HepG2 (cell line): ENCODE data around the gene MARVELD3. TPM values are rescaled to one million over a fixed set of nuclear protein-coding genes. Genes with fewer than 3 reads are reported as not detected.

Experiments used
- ATAC-seq: fragments of 200-7000 bp; cut with Tn5 transposase; 3 replicates; pipeline ENCODE4 v1.9.1; 2020; ENCODE audit warnings: mild to moderate bottlenecking, moderate library complexity
- BruUV-seq: library from RNA; stranded (reverse); fragments of 400-500 nt; replicated peaks from 2 replicates; lab custom pipeline; 2021; lab: Mats Ljungman, UMichigan
- CTCF ChIA-PET: fragments of 300-600 bp; formaldehyde crosslinking; extraction: SDS; loops from one replicate; lab custom pipeline; 2021; ENCODE audit warnings: low total read pairs, inconsistent platforms, low intra/inter-chr PET ratio; lab: Yijun Ruan, JAX
- POLR2A ChIA-PET: fragments of 350-600 bp; sonication (Branson Sonifier 250); formaldehyde crosslinking; loops from one replicate; lab custom pipeline; 2020; ENCODE audit warnings: antibody characterized with exemption, inconsistent platforms; lab: Yijun Ruan, JAX
- DNase-seq: peaks from one replicate; pipeline ENCODE4 v3.0.0-alpha.2; 2015; ENCODE audit warnings: low spot score
- FAIRE-seq: peaks from 3 replicates; lab custom pipeline; 2011; peaks lifted over from hg19 to GRCh38; lab: Jason Lieb, UNC
- H2AFZ ChIP-seq: one replicate; pipeline ENCODE4 v1.6.1; 2011; ENCODE audit warnings: low read length, inconsistent platforms
- H3K27ac ChIP-seq: fragments of 300-600 bp; 3 replicates; pipeline ENCODE4 v1.8.0; 2011; ENCODE audit warnings: mixed run types, mild to moderate bottlenecking, mixed read lengths, low read length, inconsistent platforms; ENCODE audit not compliant: insufficient read depth; ENCODE audit errors: extremely low read length
- H3K27me3 ChIP-seq, 2 experiments: fragments of 200-600 bp in 1 of 2; 2 replicates in 1 of 2; 3 replicates in 1 of 2; pipeline versions ENCODE4 v1.6.0 to v1.8.0; 2011; ENCODE audit warnings: low read length in 2 of 2, mild to moderate bottlenecking in 2 of 2, moderate library complexity in 2 of 2, inconsistent platforms in 1 of 2; ENCODE audit not compliant: insufficient read depth in 2 of 2, control insufficient read depth in 1 of 2
- H3K36me3 ChIP-seq, 2 experiments: fragments of 200-600 bp in 1 of 2; replicated peaks in 1 of 2; 2 replicates in 1 of 2; 3 replicates in 1 of 2; pipeline versions ENCODE4 v1.5.1 to v1.8.0; 2011; ENCODE audit warnings: low read length in 2 of 2, inconsistent platforms in 1 of 2; ENCODE audit not compliant: insufficient read depth in 2 of 2, control insufficient read depth in 1 of 2
- H3K4me1 ChIP-seq: 2 replicates; pipeline ENCODE4 v1.5.1; 2012; ENCODE audit warnings: low read length, inconsistent platforms; ENCODE audit not compliant: insufficient read depth
- H3K4me2 ChIP-seq: 2 replicates; pipeline ENCODE4 v1.6.0; 2011; ENCODE audit warnings: low read depth, low read length, inconsistent platforms
- H3K4me3 ChIP-seq, 3 experiments: fragments of 200-600 bp in 1 of 3; sonication (generic), shearing (Covaris generic) in 1 of 3; replicated peaks in 1 of 3; 2 replicates each; pipeline ENCODE4 v1.5.1; 2011 to 2016; ENCODE audit warnings: low read length in 3 of 3, inconsistent platforms in 2 of 3, low read depth in 2 of 3, mild to moderate bottlenecking in 2 of 3, control low read depth in 1 of 3, mixed read lengths in 1 of 3; ENCODE audit not compliant: insufficient read depth in 1 of 3
- H3K79me2 ChIP-seq: one replicate; pipeline ENCODE4 v1.6.1; 2011; ENCODE audit warnings: low read length, inconsistent platforms; ENCODE audit not compliant: insufficient read depth
- H3K9ac ChIP-seq: 2 replicates; pipeline ENCODE4 v1.6.0; 2011; ENCODE audit warnings: mild to moderate bottlenecking, low read depth, low read length, inconsistent platforms; ENCODE audit not compliant: insufficient read depth
- H3K9me3 ChIP-seq: 2 replicates; pipeline ENCODE4 v1.5.1; 2012; ENCODE audit warnings: mild to moderate bottlenecking, low read length
- H4K20me1 ChIP-seq: 2 replicates; pipeline ENCODE4 v1.6.0; 2011; ENCODE audit warnings: inconsistent platforms, mild to moderate bottlenecking, low read length, moderate library complexity; ENCODE audit not compliant: insufficient read depth
- ATF6 ChIP-seq: sonication (generic); formaldehyde crosslinking; conservative IDR thresholded peaks from 2 replicates; pipeline ENCODE4 v1.4.0; 2020; ENCODE audit warnings: missing genetic modification reagents
- BCL6 ChIP-seq: IDR thresholded peaks from 2 replicates; pipeline ENCODE4 v1.6.1; 2016; ENCODE audit warnings: missing genetic modification reagents, missing compliant biosample characterization
- FOSL2 ChIP-seq: sonication (generic); formaldehyde crosslinking; IDR thresholded peaks from 2 replicates; pipeline ENCODE4 v1.4.0; 2020; ENCODE audit warnings: missing genetic modification reagents
- FOXA3 ChIP-seq: IDR thresholded peaks from 2 replicates; pipeline ENCODE4 v1.6.1; 2016; ENCODE audit warnings: missing genetic modification reagents, missing compliant biosample characterization
- HNF1A ChIP-seq, 2 experiments: sonication (generic) in 1 of 2; formaldehyde crosslinking in 1 of 2; IDR thresholded peaks; 2 replicates each; pipeline versions ENCODE4 v1.4.0 to v1.6.1; 2016 to 2020; ENCODE audit warnings: borderline replicate concordance in 1 of 2, low read depth in 1 of 2, mild to moderate bottlenecking in 1 of 2, missing genetic modification reagents in 1 of 2
- MED1 ChIP-seq: sonication (generic); formaldehyde crosslinking; IDR thresholded peaks from 2 replicates; pipeline ENCODE4 v1.4.0; 2020; ENCODE audit warnings: missing genetic modification reagents
- RARA ChIP-seq: IDR thresholded peaks from 2 replicates; pipeline ENCODE4 v1.6.1; 2016; ENCODE audit warnings: missing genetic modification reagents, missing compliant biosample characterization
- RFXAP ChIP-seq: sonication (generic); formaldehyde crosslinking; IDR thresholded peaks from 2 replicates; pipeline ENCODE4 v1.4.0; 2020; ENCODE audit warnings: missing genetic modification reagents, borderline replicate concordance
- TARDBP ChIP-seq: sonication (generic); formaldehyde crosslinking; IDR thresholded peaks from 2 replicates; pipeline ENCODE4 v1.8.0; 2022; ENCODE audit warnings: mild to moderate bottlenecking, missing genetic modification reagents
- ZBTB38 ChIP-seq: sonication (generic); formaldehyde crosslinking; IDR thresholded peaks from 2 replicates; pipeline ENCODE4 v1.5.1; 2020; ENCODE audit warnings: mild to moderate bottlenecking, missing genetic modification reagents
- ZFP90 ChIP-seq: sonication (generic); formaldehyde crosslinking; IDR thresholded peaks from 2 replicates; pipeline ENCODE4 v1.8.0; 2022; ENCODE audit warnings: missing genetic modification reagents, mild to moderate bottlenecking, inconsistent platforms, borderline replicate concordance
- ZNF264 ChIP-seq: sonication (generic); formaldehyde crosslinking; IDR thresholded peaks from 2 replicates; pipeline ENCODE4 v1.4.0; 2020; ENCODE audit warnings: missing genetic modification reagents
- ZNF501 ChIP-seq: sonication (generic); formaldehyde crosslinking; IDR thresholded peaks from 2 replicates; pipeline ENCODE4 v1.5.1; 2020; ENCODE audit warnings: mild to moderate bottlenecking, moderate library complexity, missing genetic modification reagents
- ZNF800 ChIP-seq: sonication (generic); formaldehyde crosslinking; IDR thresholded peaks from 2 replicates; pipeline ENCODE4 v1.4.0; 2020; ENCODE audit warnings: missing genetic modification reagents
- ZNF850 ChIP-seq: sonication (generic); formaldehyde crosslinking; conservative IDR thresholded peaks from 2 replicates; pipeline ENCODE4 v1.9.0; 2021; ENCODE audit warnings: mild to moderate bottlenecking, missing genetic modification reagents
- ZSCAN9 ChIP-seq: IDR thresholded peaks from 2 replicates; pipeline ENCODE4 v1.6.1; 2016; ENCODE audit warnings: borderline replicate concordance
- WGBS: methylation state at CpG from one replicate; pipeline ENCODE4 v1.1.6; 2017; ENCODE audit warnings: low lambda C conversion rate; 5-methylcytosine and 5-hydroxymethylcytosine counted together
- in situ Hi-C: cut with HindIII; loops from 2 replicates; pipeline ENCODE4 v1.10.0; 2017; ENCODE audit warnings: low pct_unique_long_range_greater_than_20kb; ENCODE audit not compliant: extremely low pct_ligation_motif_present
- intact Hi-C: fragments of 100-400 bp; cut with micrococcal nuclease; formaldehyde crosslinking; loops from one replicate; pipeline ENCODE4 v1.10.0; 2022; ENCODE audit not compliant: unreplicated experiment
- polyA plus RNA-seq, 8 experiments: library from polyadenylated mRNA; depleted of rRNA in 3 of 8; stranded (reverse) in 7 of 8; unstranded in 1 of 8; fragments of >200 nt; fragmentation: Illumina TruSeq in 4 of 8; extraction: Trizol in 4 of 8; gene quantifications; 2 replicates each; pipeline versions ENCODE4 v1.2.1 to v1.2.3, GENCODE V29; 2011 to 2016; ENCODE audit warnings: low read depth in 4 of 8, missing spikeins in 1 of 8, mixed read lengths in 1 of 8; ENCODE audit not compliant: insufficient read depth in 1 of 8
- total RNA-seq, 5 experiments: library from RNA; depleted of rRNA; stranded (reverse); fragments of >200 nt; fragmentation: Illumina TruSeq; extraction: Trizol; gene quantifications; 2 replicates each; pipeline ENCODE4 v1.2.3, GENCODE V29; 2016; ENCODE audit warnings: low read depth in 1 of 5

MARVELD3 gene
- total and polyA plus RNA-seq, 2 of the 13 experiments (the other 11 are each of a cell fraction or from before 2014, with no cell fraction given) = 4.8 to 5.6 TPM

DNA sequence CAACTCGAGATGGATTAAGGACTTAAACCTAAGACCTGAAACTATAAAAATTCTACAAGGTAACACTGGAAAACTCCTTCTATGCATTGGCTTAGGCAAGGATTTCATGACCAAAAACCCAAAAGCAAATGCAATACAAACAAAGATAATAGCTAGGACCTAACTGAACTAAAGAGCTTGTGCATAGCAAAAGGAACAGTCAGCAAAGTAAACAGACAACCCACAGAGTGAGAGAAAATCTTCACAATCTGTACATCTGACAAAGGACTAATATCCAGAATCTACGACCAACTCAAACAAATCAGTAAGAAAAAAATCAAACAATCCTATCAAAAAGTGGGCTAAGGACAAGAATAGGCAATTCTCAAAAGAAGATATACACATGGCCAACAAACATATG, 27.6 kb upstream of the MARVELD3 start (continued):
- TF ChIP-seq RARA (CRISPR knock-in tag) = peak; percentile 61
- TF ChIP-seq MED1 (CRISPR knock-in tag) = peak; percentile 86
- TF ChIP-seq ZNF800 (CRISPR knock-in tag) = peak; percentile 73; the same call in 1 of the 2 replicates
- TF ChIP-seq ZFP90 = 0 out of 2 replicates have a peak, but pooled peaks have one; percentile 39
- peak; percentile 49; the same call in 1 of the 2 replicates for TF ChIP-seq TARDBP (CRISPR knock-in tag)
- TF ChIP-seq ZSCAN9 = peak; percentile 60; the same call in 1 of the 2 replicates
- TF ChIP-seq ZNF264 (CRISPR knock-in tag) = 0 out of 2 replicates have a peak, but pooled peaks have one; percentile 50
- peak; percentile 96 for TF ChIP-seq FOXA3 (CRISPR knock-in tag)

DNA sequence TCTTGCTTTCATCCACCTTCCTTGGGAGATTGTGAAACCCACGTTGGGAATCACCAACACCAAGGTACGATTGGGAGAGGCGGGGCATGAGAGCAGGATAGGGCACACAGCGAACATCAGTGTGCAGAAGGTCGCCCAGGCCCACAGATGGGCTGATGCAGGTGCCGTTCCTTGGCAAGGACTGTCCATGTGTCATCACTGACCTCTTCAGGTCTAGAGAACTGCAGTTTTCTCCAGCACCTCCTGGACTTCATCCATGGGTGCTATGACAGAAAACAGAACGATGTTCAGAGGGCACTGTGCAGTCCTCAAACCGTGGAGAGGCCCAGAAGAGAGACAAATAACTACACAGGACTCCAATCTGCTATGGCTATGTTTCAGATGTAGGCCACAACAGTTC, 25.2 kb upstream of the MARVELD3 start:
- WGBS = 14% methylated on average over 8 of the region's 8 CpGs
- Histone ChIP-seq H3K9ac (no peak overlapping the region), H3K4me3 (peak overlapping the region in 1 of 3 experiments; percentile 54; a peak in 2 of 6 replicates), H4K20me1 (no peaks in the 10 kb centered on the region), H3K36me3 (no peaks in the 10 kb centered on the region), H3K4me1 (peaks cover 59% of the 10 kb centered on the region), H2AFZ (peak overlapping the region; percentile 98), H3K27me3 (no peaks in the 10 kb centered on the region), H3K79me2 (no peaks in the 10 kb centered on the region), H3K4me2 (peak overlapping the region; percentile 69), H3K27ac (peak overlapping the region; percentile 16), H3K9me3 (no peaks in the 10 kb centered on the region)
- ChIA-PET CTCF (interaction anchor here (2.0 kb wide), 1 partner anchor 35 kb away, joined by 11 read pairs; no protein-coding TSS in a partner anchor), POLR2A (no interaction called here)
- ATAC-seq (peak; percentile 99), DNase-seq (peak; percentile 50), FAIRE-seq (no peak)
- in situ Hi-C loops (loop anchor here (10.0 kb wide), 1 partner anchor 116 kb away; the partner anchor contains the start of gene ZNF19), intact Hi-C loops (no loop called here)
- no TSS peak for BruUV-seq
- peak; percentile 47; the same call in 1 of the 2 replicates for TF ChIP-seq FOSL2 (CRISPR knock-in tag)
- TF ChIP-seq ATF6 (CRISPR knock-in tag) = no peak
- no peak; the same call in 1 of the 2 replicates for TF ChIP-seq RFXAP
- peak; percentile 92 for TF ChIP-seq ZBTB38 (CRISPR knock-in tag)
- TF ChIP-seq ZNF850 (CRISPR knock-in tag) = no peak
- TF ChIP-seq HNF1A (IDR thresholded peaks at IDR 0.05; ENCODE audit: low read depth) = no peak
- 0 out of 2 replicates have a peak, but pooled peaks have one; percentile 27 for TF ChIP-seq HNF1A (CRISPR knock-in tag; IDR thresholded peaks at IDR 0.05; ENCODE audit: borderline replicate concordance)
- peak; percentile 70; the same call in 1 of the 2 replicates for TF ChIP-seq ZNF501 (CRISPR knock-in tag)
- TF ChIP-seq BCL6 (CRISPR knock-in tag) = no peak
